K562 (cell line): ENCODE measurements around the gene PLXNB2.

Experiments
- CCAR2 ChIP-seq: fragments of 200-400 bp; formaldehyde crosslinking; IDR thresholded peaks from 2 replicates; pipeline ENCODE4 v1.6.1; 2017; ENCODE audit warnings: mild to moderate bottlenecking, low read depth, low read length
- MYBL2 ChIP-seq, 2 experiments: fragments of 450-650 bp in 1 of 2; sonication (generic) in 1 of 2; formaldehyde crosslinking in 1 of 2; IDR thresholded peaks; 2 replicates each; pipeline versions ENCODE4 v1.6.1 to v1.8.1; 2017 to 2022; ENCODE audit warnings: borderline replicate concordance in 1 of 2, inconsistent platforms in 1 of 2, low read depth in 1 of 2, mild to moderate bottlenecking in 1 of 2, missing genetic modification reagents in 1 of 2, moderate library complexity in 1 of 2
- NFIX ChIP-seq: fragments of 250-450 bp; sonication (Bioruptor Pico); IDR thresholded peaks from 2 replicates; pipeline ENCODE4 v1.4.0; 2020; ENCODE audit warnings: low read depth, mild to moderate bottlenecking, moderate library complexity
- RBM25 ChIP-seq: fragments of 200-400 bp; formaldehyde crosslinking; IDR thresholded peaks from 2 replicates; pipeline ENCODE4 v1.6.1; 2018; ENCODE audit warnings: low read length, low read depth, moderate library complexity; ENCODE audit not compliant: severe bottlenecking
- YY1 ChIP-seq, 3 experiments: IDR thresholded peaks; 2 replicates each; pipeline ENCODE4 v1.6.1; 2011; ENCODE audit warnings: low read length in 2 of 3, mild to moderate bottlenecking in 2 of 3, moderate library complexity in 2 of 3, borderline replicate concordance in 1 of 3, control low read depth in 1 of 3, low read depth in 1 of 3; ENCODE audit not compliant: insufficient read depth in 3 of 3, insufficient replicate concordance in 2 of 3, control insufficient read depth in 1 of 3, insufficient read length in 1 of 3; ENCODE audit errors: extremely low read depth in 1 of 3
- ZKSCAN3 ChIP-seq: fragments of 250-450 bp; sonication (Bioruptor Pico); IDR thresholded peaks from 2 replicates; pipeline ENCODE4 v1.4.0; 2020
- TF ChIP-seq, protein P1 (sequence below), 3 experiments: IDR thresholded peaks in 2 of 3; conservative IDR thresholded peaks in 1 of 3; 2 replicates each; pipeline ENCODE4 v1.5.1; 2011 to 2012; ENCODE audit warnings: low read length in 3 of 3, mild to moderate bottlenecking in 3 of 3, control low read depth in 2 of 3, improper control_type of control experiment in 1 of 3, inconsistent platforms in 1 of 3, low read depth in 1 of 3, mixed read lengths in 1 of 3, moderate library complexity in 1 of 3; ENCODE audit not compliant: insufficient read depth in 2 of 3
- TF ChIP-seq, protein P2 (sequence below), 2 experiments: fragments of 450-650 bp; formaldehyde crosslinking in 1 of 2; IDR thresholded peaks; 2 replicates each; pipeline versions ENCODE4 v1.4.0 to v1.6.1; 2014 to 2020; ENCODE audit warnings: mild to moderate bottlenecking in 2 of 2, borderline replicate concordance in 1 of 2, low read depth in 1 of 2
- TF ChIP-seq, protein P3 (sequence below), 2 experiments: fragments of 450-650 bp in 1 of 2; IDR thresholded peaks; 2 replicates each; pipeline ENCODE4 v1.6.1; 2011 to 2017; ENCODE audit warnings: low read depth in 2 of 2, antibody characterized with exemption in 1 of 2, borderline replicate concordance in 1 of 2, low read length in 1 of 2, mild to moderate bottlenecking in 1 of 2, mixed read lengths in 1 of 2; ENCODE audit not compliant: control insufficient read depth in 1 of 2

DNA sequence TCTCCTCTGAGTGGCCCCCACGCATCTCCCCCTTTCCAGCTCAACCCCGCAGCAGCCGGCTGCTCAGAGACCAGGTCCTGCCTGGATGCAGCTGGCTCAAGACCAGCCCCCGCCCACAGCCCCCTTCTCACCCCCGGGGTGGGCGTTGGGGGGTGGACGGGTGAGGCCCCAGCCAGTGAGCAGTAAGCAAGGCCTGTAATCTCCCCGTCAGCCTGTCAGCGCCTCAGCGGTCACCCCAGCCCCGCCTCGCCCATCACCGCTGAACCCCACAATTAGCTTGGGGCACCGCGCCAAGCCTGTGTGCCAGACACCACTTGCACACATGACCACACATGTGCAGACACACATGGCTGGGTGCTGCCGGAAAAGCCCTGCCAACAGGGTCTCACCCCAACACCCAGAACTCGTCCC lies 5.9 kb downstream of the PLXNB2 start:
- TF ChIP-seq, protein P1, sequence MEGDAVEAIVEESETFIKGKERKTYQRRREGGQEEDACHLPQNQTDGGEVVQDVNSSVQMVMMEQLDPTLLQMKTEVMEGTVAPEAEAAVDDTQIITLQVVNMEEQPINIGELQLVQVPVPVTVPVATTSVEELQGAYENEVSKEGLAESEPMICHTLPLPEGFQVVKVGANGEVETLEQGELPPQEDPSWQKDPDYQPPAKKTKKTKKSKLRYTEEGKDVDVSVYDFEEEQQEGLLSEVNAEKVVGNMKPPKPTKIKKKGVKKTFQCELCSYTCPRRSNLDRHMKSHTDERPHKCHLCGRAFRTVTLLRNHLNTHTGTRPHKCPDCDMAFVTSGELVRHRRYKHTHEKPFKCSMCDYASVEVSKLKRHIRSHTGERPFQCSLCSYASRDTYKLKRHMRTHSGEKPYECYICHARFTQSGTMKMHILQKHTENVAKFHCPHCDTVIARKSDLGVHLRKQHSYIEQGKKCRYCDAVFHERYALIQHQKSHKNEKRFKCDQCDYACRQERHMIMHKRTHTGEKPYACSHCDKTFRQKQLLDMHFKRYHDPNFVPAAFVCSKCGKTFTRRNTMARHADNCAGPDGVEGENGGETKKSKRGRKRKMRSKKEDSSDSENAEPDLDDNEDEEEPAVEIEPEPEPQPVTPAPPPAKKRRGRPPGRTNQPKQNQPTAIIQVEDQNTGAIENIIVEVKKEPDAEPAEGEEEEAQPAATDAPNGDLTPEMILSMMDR (IDR thresholded peaks at IDR 0.05 in 2 of 3, conservative IDR thresholded peaks at IDR 0.05 in 1 of 3; ENCODE audit: insufficient read depth in 2 of 3, low read depth in 1 of 3, low read length in 3 of 3) = no peak
- TF ChIP-seq YY1 (IDR thresholded peaks at IDR 0.05; ENCODE audit: borderline replicate concordance in 1 of 3, control insufficient read depth in 1 of 3, extremely low read depth in 1 of 3, insufficient read depth in 3 of 3, insufficient read length in 1 of 3, insufficient replicate concordance in 2 of 3, low read depth in 1 of 3, low read length in 2 of 3) (no peak), RBM25 (no peak), MYBL2 (IDR thresholded peaks at IDR 0.05; ENCODE audit: low read depth) (no peak), MYBL2 (CRISPR knock-in tag; IDR thresholded peaks at IDR 0.05; ENCODE audit: borderline replicate concordance) (no peak), ZKSCAN3 (CRISPR knock-in tag) (no peak), NFIX (CRISPR knock-in tag) (no peak), CCAR2 (no peak)
- TF ChIP-seq, protein P2, sequence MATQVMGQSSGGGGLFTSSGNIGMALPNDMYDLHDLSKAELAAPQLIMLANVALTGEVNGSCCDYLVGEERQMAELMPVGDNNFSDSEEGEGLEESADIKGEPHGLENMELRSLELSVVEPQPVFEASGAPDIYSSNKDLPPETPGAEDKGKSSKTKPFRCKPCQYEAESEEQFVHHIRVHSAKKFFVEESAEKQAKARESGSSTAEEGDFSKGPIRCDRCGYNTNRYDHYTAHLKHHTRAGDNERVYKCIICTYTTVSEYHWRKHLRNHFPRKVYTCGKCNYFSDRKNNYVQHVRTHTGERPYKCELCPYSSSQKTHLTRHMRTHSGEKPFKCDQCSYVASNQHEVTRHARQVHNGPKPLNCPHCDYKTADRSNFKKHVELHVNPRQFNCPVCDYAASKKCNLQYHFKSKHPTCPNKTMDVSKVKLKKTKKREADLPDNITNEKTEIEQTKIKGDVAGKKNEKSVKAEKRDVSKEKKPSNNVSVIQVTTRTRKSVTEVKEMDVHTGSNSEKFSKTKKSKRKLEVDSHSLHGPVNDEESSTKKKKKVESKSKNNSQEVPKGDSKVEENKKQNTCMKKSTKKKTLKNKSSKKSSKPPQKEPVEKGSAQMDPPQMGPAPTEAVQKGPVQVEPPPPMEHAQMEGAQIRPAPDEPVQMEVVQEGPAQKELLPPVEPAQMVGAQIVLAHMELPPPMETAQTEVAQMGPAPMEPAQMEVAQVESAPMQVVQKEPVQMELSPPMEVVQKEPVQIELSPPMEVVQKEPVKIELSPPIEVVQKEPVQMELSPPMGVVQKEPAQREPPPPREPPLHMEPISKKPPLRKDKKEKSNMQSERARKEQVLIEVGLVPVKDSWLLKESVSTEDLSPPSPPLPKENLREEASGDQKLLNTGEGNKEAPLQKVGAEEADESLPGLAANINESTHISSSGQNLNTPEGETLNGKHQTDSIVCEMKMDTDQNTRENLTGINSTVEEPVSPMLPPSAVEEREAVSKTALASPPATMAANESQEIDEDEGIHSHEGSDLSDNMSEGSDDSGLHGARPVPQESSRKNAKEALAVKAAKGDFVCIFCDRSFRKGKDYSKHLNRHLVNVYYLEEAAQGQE (IDR thresholded peaks at IDR 0.05; ENCODE audit: borderline replicate concordance) = no peak
- TF ChIP-seq, protein P2 (CRISPR knock-in tag; IDR thresholded peaks at IDR 0.05; ENCODE audit: low read depth) = no peak
- TF ChIP-seq, protein P3, sequence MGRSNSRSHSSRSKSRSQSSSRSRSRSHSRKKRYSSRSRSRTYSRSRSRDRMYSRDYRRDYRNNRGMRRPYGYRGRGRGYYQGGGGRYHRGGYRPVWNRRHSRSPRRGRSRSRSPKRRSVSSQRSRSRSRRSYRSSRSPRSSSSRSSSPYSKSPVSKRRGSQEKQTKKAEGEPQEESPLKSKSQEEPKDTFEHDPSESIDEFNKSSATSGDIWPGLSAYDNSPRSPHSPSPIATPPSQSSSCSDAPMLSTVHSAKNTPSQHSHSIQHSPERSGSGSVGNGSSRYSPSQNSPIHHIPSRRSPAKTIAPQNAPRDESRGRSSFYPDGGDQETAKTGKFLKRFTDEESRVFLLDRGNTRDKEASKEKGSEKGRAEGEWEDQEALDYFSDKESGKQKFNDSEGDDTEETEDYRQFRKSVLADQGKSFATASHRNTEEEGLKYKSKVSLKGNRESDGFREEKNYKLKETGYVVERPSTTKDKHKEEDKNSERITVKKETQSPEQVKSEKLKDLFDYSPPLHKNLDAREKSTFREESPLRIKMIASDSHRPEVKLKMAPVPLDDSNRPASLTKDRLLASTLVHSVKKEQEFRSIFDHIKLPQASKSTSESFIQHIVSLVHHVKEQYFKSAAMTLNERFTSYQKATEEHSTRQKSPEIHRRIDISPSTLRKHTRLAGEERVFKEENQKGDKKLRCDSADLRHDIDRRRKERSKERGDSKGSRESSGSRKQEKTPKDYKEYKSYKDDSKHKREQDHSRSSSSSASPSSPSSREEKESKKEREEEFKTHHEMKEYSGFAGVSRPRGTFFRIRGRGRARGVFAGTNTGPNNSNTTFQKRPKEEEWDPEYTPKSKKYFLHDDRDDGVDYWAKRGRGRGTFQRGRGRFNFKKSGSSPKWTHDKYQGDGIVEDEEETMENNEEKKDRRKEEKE (IDR thresholded peaks at IDR 0.05; ENCODE audit: borderline replicate concordance in 1 of 2, control insufficient read depth in 1 of 2, low read depth in 2 of 2, low read length in 1 of 2) = no peak
